ENCODE results near the gene WIPI1. TPM values are rescaled to one million over a fixed set of nuclear protein-coding genes. Genes with fewer than 3 reads are reported as not detected.

WIPI1 gene
- total and polyA plus RNA-seq, 2 of the 13 experiments (the other 11 are each of a cell fraction or from before 2014, with no cell fraction given), result 29.4 to 141 TPM

- TF ChIP-seq DMTF1 (CRISPR knock-in tag; IDR thresholded peaks at IDR 0.05), result no peak
- no peak for TF ChIP-seq TBP (CRISPR knock-in tag; IDR thresholded peaks at IDR 0.05)
- no peak for TF ChIP-seq ZNF792 (CRISPR knock-in tag; IDR thresholded peaks at IDR 0.05)
- TF ChIP-seq RFXAP (CRISPR knock-in tag; IDR thresholded peaks at IDR 0.05; ENCODE audit: borderline replicate concordance), result no peak
- TF ChIP-seq ZMAT3 (CRISPR knock-in tag; conservative IDR thresholded peaks at IDR 0.05), result no peak
- TF ChIP-seq ZBTB4 (CRISPR knock-in tag; IDR thresholded peaks at IDR 0.05; ENCODE audit: borderline replicate concordance), result no peak
- no peak for TF ChIP-seq ZNF570 (CRISPR knock-in tag; IDR thresholded peaks at IDR 0.05; ENCODE audit: borderline replicate concordance)
- no peak for TF ChIP-seq ELF3 (CRISPR knock-in tag; IDR thresholded peaks at IDR 0.05)
- no peak for TF ChIP-seq CHCHD3 (CRISPR knock-in tag; IDR thresholded peaks at IDR 0.05)
- no peak for TF ChIP-seq ZFP41 (CRISPR knock-in tag; IDR thresholded peaks at IDR 0.05; ENCODE audit: borderline replicate concordance)
- no peak for TF ChIP-seq ZNF574 (CRISPR knock-in tag; IDR thresholded peaks at IDR 0.05)
- TF ChIP-seq KLF12 (CRISPR knock-in tag; IDR thresholded peaks at IDR 0.05; ENCODE audit: borderline replicate concordance), result no peak
- no peak for TF ChIP-seq TGIF2 (CRISPR knock-in tag; IDR thresholded peaks at IDR 0.05)
- TF ChIP-seq PHF20 (CRISPR knock-in tag; IDR thresholded peaks at IDR 0.05), result no peak
- no peak; the same call in 1 of the 2 replicates for TF ChIP-seq ZHX1 (CRISPR knock-in tag; IDR thresholded peaks at IDR 0.05; ENCODE audit: low read depth)
- no peak for TF ChIP-seq RBM22 (optimal IDR thresholded peaks at IDR 0.05; ENCODE audit: low read length)
Measured at GRCh38 chr17:68482576-68483041, 25.3 kb upstream of the WIPI1 start (continued).

Data from HepG2 (cell line).